ENCODE results near the gene TPST1.

- TF ChIP-seq YY1 (IDR thresholded peaks at IDR 0.05; ENCODE audit: low read depth) (no peak), RAD21 (IDR thresholded peaks at IDR 0.05; ENCODE audit: low read depth) (no peak), TCF12 (IDR thresholded peaks at IDR 0.05; ENCODE audit: low read depth) (no peak), EP300 (IDR thresholded peaks at IDR 0.05; ENCODE audit: borderline replicate concordance) (no peak), TEAD4 (IDR thresholded peaks at IDR 0.05) (no peak), TAF1 (IDR thresholded peaks at IDR 0.05; ENCODE audit: low read depth) (no peak)
Measured at GRCh38 chr7:66282591-66282935, 77.4 kb downstream of the TPST1 start.

Data from Ishikawa (cell line).